T-cell (primary cell): ENCODE data around the gene HECTD4. TPM values are rescaled to one million over a fixed set of nuclear protein-coding genes. Genes with fewer than 3 reads are reported as not detected.

ENCODE experiments used
- ATAC-seq, 4 experiments: fragments of 200-7000 bp in 3 of 4; fragments of 150-1000 bp in 1 of 4; cut with Tn5 transposase; replicated peaks in 1 of 4; 1 replicate in 3 of 4; 2 replicates in 1 of 4; pipeline ENCODE4 v1.10.0; 2021; ENCODE audit warnings: moderate library complexity in 3 of 4, mild to moderate bottlenecking in 2 of 4, moderate number of reproducible peaks in 1 of 4
- CTCF ChIA-PET, 2 donors: fragments of 300-600 bp; sonication (Branson Sonifier 250); formaldehyde crosslinking; loops; one replicate each; lab custom pipeline; 2022; ENCODE audit warnings: antibody characterized with exemption in 2 of 2; lab: Charles Lee
- POLR2A ChIA-PET, 2 donors: fragments of 300-600 bp; sonication (Branson Sonifier 250); formaldehyde crosslinking; loops; one replicate each; lab custom pipeline; 2022; ENCODE audit warnings: antibody characterized with exemption in 2 of 2; lab: Charles Lee
- DNase-seq, 35 experiments: peaks; one replicate each; pipeline versions ENCODE4 v3.0.0 to v3.0.0-alpha.2; 2013 to 2023
- H3K27ac ChIP-seq: one replicate; pipeline ENCODE4 v1.5.1; 2013; ENCODE audit warnings: low read length
- H3K27me3 ChIP-seq, 2 experiments: replicated peaks in 1 of 2; 1 replicate in 1 of 2; 2 replicates in 1 of 2; pipeline versions ENCODE4 v1.6.1 to v1.7.0; 2013; ENCODE audit warnings: low read length in 1 of 2, mixed read lengths in 1 of 2; ENCODE audit not compliant: control insufficient read depth in 2 of 2, insufficient read depth in 2 of 2; ENCODE audit errors: extremely low read depth in 1 of 2
- H3K36me3 ChIP-seq, 2 donors: 1 replicate in 1 of 2; 2 replicates in 1 of 2; pipeline versions ENCODE4 v1.6.1 to v1.7.0; 2013; ENCODE audit warnings: low read length in 1 of 2; ENCODE audit not compliant: control insufficient read depth in 2 of 2, insufficient read depth in 1 of 2; ENCODE audit errors: extremely low read depth in 1 of 2
- H3K4me1 ChIP-seq, 2 experiments: 1 replicate in 1 of 2; 2 replicates in 1 of 2; pipeline versions ENCODE4 v1.6.1 to v1.7.0; 2013; ENCODE audit warnings: low read length in 2 of 2, mixed read lengths in 1 of 2; ENCODE audit not compliant: insufficient read depth in 2 of 2, control insufficient read depth in 1 of 2; ENCODE audit errors: extremely low read depth in 1 of 2
- H3K4me3 ChIP-seq, 2 donors: 1 replicate in 1 of 2; 2 replicates in 1 of 2; pipeline versions ENCODE4 v1.5.1 to v1.7.0; 2013; ENCODE audit warnings: mild to moderate bottlenecking in 2 of 2, low read length in 1 of 2, moderate library complexity in 1 of 2; ENCODE audit not compliant: control insufficient read depth in 1 of 2; ENCODE audit errors: extremely low read depth in 1 of 2
- H3K9me3 ChIP-seq: 2 replicates; pipeline ENCODE4 v1.7.0; 2013
- H3K27ac Mint-ChIP-seq, 2 donors: one replicate each; pipeline ENCODE4 v1.8.0; 2020 to 2021; ENCODE audit warnings: mild to moderate bottlenecking in 2 of 2, mixed read lengths in 2 of 2
- H3K27me3 Mint-ChIP-seq, 2 donors: one replicate each; pipeline ENCODE4 v1.8.0; 2021 to 2022; ENCODE audit warnings: mixed read lengths in 2 of 2
- H3K36me3 Mint-ChIP-seq: one replicate; pipeline ENCODE4 v1.8.0; 2021; ENCODE audit warnings: mixed read lengths
- H3K4me1 Mint-ChIP-seq, 3 donors: one replicate each; pipeline ENCODE4 v1.8.0; 2020 to 2022; ENCODE audit warnings: mixed read lengths in 3 of 3, mild to moderate bottlenecking in 1 of 3
- H3K4me3 Mint-ChIP-seq, 3 donors: one replicate each; pipeline ENCODE4 v1.8.0; 2020 to 2022; ENCODE audit warnings: mild to moderate bottlenecking in 3 of 3, mixed read lengths in 3 of 3, moderate library complexity in 3 of 3
- H3K9me3 Mint-ChIP-seq, 3 donors: one replicate each; pipeline ENCODE4 v1.8.0; 2020 to 2022; ENCODE audit warnings: mixed read lengths in 3 of 3
- WGBS: methylation state at CpG from one replicate; pipeline ENCODE4 v1.1.5; 2013; ENCODE audit warnings: missing lambda C conversion rate; ENCODE audit not compliant: insufficient coverage; 5-methylcytosine and 5-hydroxymethylcytosine counted together
- total RNA-seq, 35 experiments: library from RNA in 6 of 35; stranded (reverse) in 6 of 35; fragments of 120-200 nt in 1 of 35; gene quantifications; one replicate each; pipeline versions ENCODE4 v1.2.1 to v1.2.4 and lab custom pipeline; 2013 to 2026

The HECTD4 gene
- total RNA-seq, 5 donors from 2014 or later (not counting 1 experiment from before 2014, with no cell fraction given), result 49.7 to 58.5 (median 53.7) TPM

- WGBS, result 100% methylated on average over 1 of the region's 5 CpGs
- ATAC-seq, result no peak
- Histone ChIP-seq H3K36me3 (peaks cover 7 to 44% of the 10 kb centered on the region in 2 donors), H3K27ac (no peak overlapping the region), H3K4me1 (peaks cover 20 to 25% of the 10 kb centered on the region in 2 experiments), H3K9me3 (no peaks in the 10 kb centered on the region), H3K27me3 (no peaks in the 10 kb centered on the region), H3K4me3 (no peak overlapping the region)
- Mint-ChIP-seq H3K36me3 (peaks cover 8% of the 10 kb centered on the region), H3K4me3 (no peak overlapping the region), H3K27ac (no peak overlapping the region), H3K4me1 (peaks cover 42 to 47% (median 44%) of the 10 kb centered on the region in 3 donors), H3K9me3 (no peaks in the 10 kb centered on the region), H3K27me3 (no peaks in the 10 kb centered on the region)
- ChIA-PET CTCF (interaction anchor here in 1 of 2 donors (0.7 kb wide), 1 partner anchor 278 kb away, joined by 5 read pairs; no protein-coding TSS in a partner anchor), POLR2A (interaction anchor here in 1 of 2 donors (0.5 kb wide), 1 partner anchor 322 kb away, joined by 4 read pairs; no protein-coding TSS in a partner anchor)
- DNase-seq, result no peak
Measured at GRCh38 chr12:112133418-112133817, 248.8 kb downstream of the HECTD4 start.

DNA sequence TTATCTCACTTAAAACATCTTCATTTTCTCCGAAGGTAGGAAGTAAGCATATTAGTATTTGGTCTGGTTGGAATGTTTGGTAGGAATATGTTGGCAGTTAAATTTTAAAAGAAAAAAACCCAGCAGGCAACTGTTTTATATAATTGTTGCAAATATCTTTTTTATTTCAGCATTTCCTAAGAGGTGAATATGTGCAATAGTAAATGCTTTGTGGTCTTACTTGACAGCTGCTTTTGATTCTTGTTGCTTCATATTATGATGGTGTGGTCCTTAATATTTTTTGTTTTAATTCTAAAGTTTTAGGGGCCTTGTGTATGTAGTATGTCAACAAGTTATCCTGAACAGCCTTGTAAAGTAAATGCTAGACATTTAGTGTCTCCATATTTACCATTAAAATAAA lies 250.5 kb downstream of the HECTD4 start:
- Histone ChIP-seq H3K27me3 (no peaks in the 10 kb centered on the region), H3K4me3 (no peak overlapping the region), H3K36me3 (peaks cover 7 to 31% of the 10 kb centered on the region in 2 donors), H3K27ac (peak overlapping the region; percentile 64), H3K9me3 (no peaks in the 10 kb centered on the region), H3K4me1 (peaks cover 32% of the 10 kb centered on the region in 2 experiments)
- ATAC-seq, result no peak
- Mint-ChIP-seq H3K27me3 (no peaks in the 10 kb centered on the region), H3K36me3 (peaks cover 8% of the 10 kb centered on the region), H3K27ac (peak overlapping the region; percentile 66 to 89), H3K4me3 (peak overlapping the region in 2 of 3 donors; percentile 34 to 56), H3K9me3 (no peaks in the 10 kb centered on the region), H3K4me1 (peaks cover 57 to 62% (median 59%) of the 10 kb centered on the region in 3 donors)
- ChIA-PET POLR2A (interaction anchor here (0.5 to 1.0 kb wide), 3 partner anchors 22 to 30 kb away, joined by 4 to 5 read pairs (median 4); no protein-coding TSS in a partner anchor), CTCF (interaction anchor here in 1 of 2 donors (1.2 to 1.6 kb wide), 4 partner anchors 22 to 119 kb away, joined by 3 to 6 read pairs (median 4); partner anchors contain the start of genes ERP29, NAA25 and TMEM116)
- WGBS, result no CpG with 5 or more reads among the region's 1 CpG
- no peak for DNase-seq

DNA sequence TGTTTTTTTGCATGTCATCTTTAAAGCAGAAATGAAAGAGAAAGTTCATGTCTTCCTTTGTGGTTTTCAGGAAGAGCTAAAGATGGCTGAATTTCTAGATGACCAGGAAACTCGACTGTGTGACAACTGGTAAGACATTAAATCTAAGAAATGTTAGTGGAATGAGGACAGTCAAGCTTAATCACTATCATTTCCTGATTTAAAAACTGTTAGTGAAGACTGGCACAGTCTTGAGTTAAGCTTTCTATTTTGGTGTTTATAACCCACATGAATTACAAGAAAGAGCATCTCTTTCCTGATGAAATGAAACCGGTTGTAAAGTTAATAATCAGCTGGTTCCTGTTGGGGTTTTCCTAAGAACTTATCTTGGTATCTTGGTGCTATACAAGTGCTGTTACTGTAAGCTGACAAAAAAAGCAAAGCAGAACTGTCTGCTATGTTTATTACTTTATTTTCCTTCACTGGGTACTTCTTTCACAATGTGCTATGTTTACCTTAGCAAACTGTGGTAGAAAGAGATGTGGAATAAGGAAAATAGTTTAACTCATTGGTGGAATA lies 251.7 kb downstream of the HECTD4 start:
- POLR2A ChIA-PET, result interaction anchor here (0.6 to 1.1 kb wide), 8 partner anchors 15 to 447 kb away, joined by 3 to 9 read pairs (median 4); partner anchors contain the start of gene NAA25 (in 1 of the 2)
- Mint-ChIP-seq H3K4me3 (peak overlapping the region; percentile 49 to 60 (median 56)), H3K27me3 (no peaks in the 10 kb centered on the region), H3K27ac (peak overlapping the region; percentile 87 to 89), H3K4me1 (peaks cover 62 to 67% (median 67%) of the 10 kb centered on the region in 3 donors), H3K36me3 (peaks cover 8% of the 10 kb centered on the region), H3K9me3 (no peaks in the 10 kb centered on the region)
- Histone ChIP-seq H3K36me3 (peaks cover 7 to 19% of the 10 kb centered on the region in 2 donors), H3K27ac (peak overlapping the region; percentile 64), H3K27me3 (no peaks in the 10 kb centered on the region), H3K4me1 (peaks cover 38 to 42% of the 10 kb centered on the region in 2 experiments), H3K9me3 (no peaks in the 10 kb centered on the region), H3K4me3 (peak overlapping the region in 1 of 2 donors; percentile 27)
- ATAC-seq, result peak; percentile 72 to 86 (median 74)
- peak in 2 of 35 experiments; percentile 13 to 78 for DNase-seq
- no CpG with 5 or more reads among the region's 2 CpGs for WGBS
- CTCF ChIA-PET, result interaction anchor here in 1 of 2 donors (1.2 to 1.6 kb wide), 3 partner anchors 21 to 117 kb away, joined by 3 to 6 read pairs (median 4); partner anchors contain the start of genes ERP29, NAA25 and TMEM116

GRCh38 chr12:112126911-112127310 lies 255.3 kb downstream of the HECTD4 start:
- ATAC-seq, result no peak
- Mint-ChIP-seq H3K27ac (peak overlapping the region; percentile 82 to 87), H3K27me3 (no peaks in the 10 kb centered on the region), H3K4me1 (peaks cover 49 to 62% (median 58%) of the 10 kb centered on the region in 3 donors), H3K4me3 (peak overlapping the region; percentile 81 to 85 (median 83)), H3K9me3 (no peaks in the 10 kb centered on the region), H3K36me3 (no peaks in the 10 kb centered on the region)
- Histone ChIP-seq H3K4me1 (peaks cover 38 to 44% of the 10 kb centered on the region in 2 experiments), H3K36me3 (no peaks in the 10 kb centered on the region), H3K27ac (peak overlapping the region; percentile 22), H3K27me3 (peaks cover 0 to 3% of the 10 kb centered on the region in 2 experiments), H3K4me3 (no peak overlapping the region), H3K9me3 (no peaks in the 10 kb centered on the region)
- no peak for DNase-seq
- whole genome bisulfite sequencing, result 88% methylated on average over 5 of the region's 7 CpGs
- CTCF ChIA-PET, result no interaction called here
- POLR2A ChIA-PET, result interaction anchor here (0.6 to 1.6 kb wide), 4 partner anchors 18 to 289 kb away, joined by 5 to 13 read pairs (median 6); partner anchors contain the start of gene NAA25 (in 1 of the 2)

- DNase-seq (peak in 2 of 35 experiments; percentile 8 to 22), ATAC-seq (no peak)
- peaks cover 40 to 54% (median 49%) of the 10 kb centered on the region in 3 donors for H3K4me1 Mint-ChIP-seq
- POLR2A ChIA-PET, result interaction anchor here (0.6 to 1.6 kb wide), 4 partner anchors 9 to 113 kb away, joined by 4 to 13 read pairs (median 8); partner anchors contain the start of genes NAA25 (in 2 of the 2), ERP29 (in 1 of the 2) and TMEM116 (in 1 of the 2)
- 1% methylated on average over 21 of the region's 25 CpGs for WGBS
- peak overlapping the region; percentile 81 to 85 (median 83) for H3K4me3 Mint-ChIP-seq
- Histone ChIP-seq H3K27ac (peak overlapping the region; percentile 83), H3K4me3 (peak overlapping the region; percentile 87 to 95), H3K36me3 (no peaks in the 10 kb centered on the region), H3K4me1 (peaks cover 29 to 44% of the 10 kb centered on the region in 2 experiments), H3K9me3 (no peaks in the 10 kb centered on the region), H3K27me3 (peaks cover 0 to 3% of the 10 kb centered on the region in 2 experiments)
- H3K27ac Mint-ChIP-seq, result peak overlapping the region; percentile 82 to 87
- H3K27me3 Mint-ChIP-seq, result no peaks in the 10 kb centered on the region
- H3K36me3 Mint-ChIP-seq, result no peaks in the 10 kb centered on the region
- H3K9me3 Mint-ChIP-seq, result no peaks in the 10 kb centered on the region
- CTCF ChIA-PET, result interaction anchor here in 1 of 2 donors (1.3 kb wide), 1 partner anchor 285 kb away, joined by 3 read pairs; no protein-coding TSS in a partner anchor
Measured at GRCh38 chr12:112126000-112126438, 256.2 kb downstream of the HECTD4 start.
